CD8-positive, alpha-beta memory T cell (primary cell): ENCODE results near the gene TMEM82. TPM values are rescaled to one million over a fixed set of nuclear protein-coding genes. Genes with fewer than 3 reads are reported as not detected.

ENCODE experiments used
- CTCF ChIA-PET: fragments of 350-600 bp; sonication (Branson Sonifier 250); formaldehyde crosslinking; loops from one replicate; lab custom pipeline; 2021; ENCODE audit warnings: antibody characterized with exemption; lab: Charles Lee
- POLR2A ChIA-PET: fragments of 350-600 bp; sonication (Branson Sonifier 250); formaldehyde crosslinking; loops from one replicate; lab custom pipeline; 2021; ENCODE audit warnings: antibody characterized with exemption; lab: Charles Lee
- DNase-seq, 5 donors: peaks; one replicate each; pipeline versions ENCODE4 v3.0.0 to v3.0.0-alpha.2; 2020 to 2022; ENCODE audit warnings: mixed read lengths in 1 of 5
- H3K27ac ChIP-seq: one replicate; pipeline ENCODE4 v1.7.0; 2013; ENCODE audit warnings: low read depth, mild to moderate bottlenecking, low read length, moderate library complexity
- H3K27me3 ChIP-seq: 2 replicates; pipeline ENCODE4 v1.7.0; 2013; ENCODE audit warnings: low read length, mild to moderate bottlenecking; ENCODE audit not compliant: insufficient read depth, poor library complexity, severe bottlenecking
- H3K36me3 ChIP-seq: 2 replicates; pipeline ENCODE4 v1.7.0; 2013; ENCODE audit warnings: mild to moderate bottlenecking, low read length, moderate library complexity; ENCODE audit not compliant: insufficient read depth
- H3K4me1 ChIP-seq: 2 replicates; pipeline ENCODE4 v1.7.0; 2013; ENCODE audit warnings: mild to moderate bottlenecking, low read length, moderate library complexity; ENCODE audit not compliant: insufficient read depth
- H3K4me3 ChIP-seq: 2 replicates; pipeline ENCODE4 v1.7.0; 2013; ENCODE audit warnings: mild to moderate bottlenecking, low read length
- H3K9me3 ChIP-seq: 2 replicates; pipeline ENCODE4 v1.7.0; 2013; ENCODE audit warnings: mild to moderate bottlenecking, low read length
- H3K27ac Mint-ChIP-seq, 8 donors: one replicate each; pipeline ENCODE4 v1.8.0; 2020 to 2021; ENCODE audit warnings: mixed read lengths in 8 of 8, mild to moderate bottlenecking in 6 of 8, inconsistent platforms in 3 of 8, moderate library complexity in 3 of 8
- H3K27me3 Mint-ChIP-seq, 2 donors: one replicate each; pipeline ENCODE4 v1.8.0; 2020 to 2021; ENCODE audit warnings: mixed read lengths in 2 of 2, mild to moderate bottlenecking in 1 of 2, moderate library complexity in 1 of 2
- H3K36me3 Mint-ChIP-seq, 3 donors: one replicate each; pipeline ENCODE4 v1.8.0; 2020 to 2021; ENCODE audit warnings: mixed read lengths in 3 of 3, inconsistent platforms in 1 of 3, mild to moderate bottlenecking in 1 of 3
- H3K4me1 Mint-ChIP-seq, 3 donors: one replicate each; pipeline ENCODE4 v1.8.0; 2020 to 2021; ENCODE audit warnings: mixed read lengths in 3 of 3, inconsistent platforms in 1 of 3, mild to moderate bottlenecking in 1 of 3
- H3K4me3 Mint-ChIP-seq, 7 donors: one replicate each; pipeline ENCODE4 v1.8.0; 2020 to 2021; ENCODE audit warnings: mixed read lengths in 7 of 7, mild to moderate bottlenecking in 6 of 7, moderate library complexity in 4 of 7, inconsistent platforms in 2 of 7
- H3K9me3 Mint-ChIP-seq, 5 donors: one replicate each; pipeline ENCODE4 v1.8.0; 2020 to 2022; ENCODE audit warnings: mixed read lengths in 5 of 5, mild to moderate bottlenecking in 3 of 5, moderate library complexity in 2 of 5, inconsistent platforms in 1 of 5
- polyA plus RNA-seq: library from polyadenylated mRNA; unstranded; fragments of 300-500 nt; fragmentation: Illumina TruSeq; gene quantifications from one replicate; pipeline ENCODE4 v1.2.3, GENCODE V29; 2021
- total RNA-seq, 2 experiments: library from RNA; stranded (reverse); gene quantifications; one replicate each; pipeline ENCODE4 v1.2.3, GENCODE V29; 2021

TMEM82 gene
- total and polyA plus RNA-seq, 3 experiments from 2014 or later = not detected

DNA sequence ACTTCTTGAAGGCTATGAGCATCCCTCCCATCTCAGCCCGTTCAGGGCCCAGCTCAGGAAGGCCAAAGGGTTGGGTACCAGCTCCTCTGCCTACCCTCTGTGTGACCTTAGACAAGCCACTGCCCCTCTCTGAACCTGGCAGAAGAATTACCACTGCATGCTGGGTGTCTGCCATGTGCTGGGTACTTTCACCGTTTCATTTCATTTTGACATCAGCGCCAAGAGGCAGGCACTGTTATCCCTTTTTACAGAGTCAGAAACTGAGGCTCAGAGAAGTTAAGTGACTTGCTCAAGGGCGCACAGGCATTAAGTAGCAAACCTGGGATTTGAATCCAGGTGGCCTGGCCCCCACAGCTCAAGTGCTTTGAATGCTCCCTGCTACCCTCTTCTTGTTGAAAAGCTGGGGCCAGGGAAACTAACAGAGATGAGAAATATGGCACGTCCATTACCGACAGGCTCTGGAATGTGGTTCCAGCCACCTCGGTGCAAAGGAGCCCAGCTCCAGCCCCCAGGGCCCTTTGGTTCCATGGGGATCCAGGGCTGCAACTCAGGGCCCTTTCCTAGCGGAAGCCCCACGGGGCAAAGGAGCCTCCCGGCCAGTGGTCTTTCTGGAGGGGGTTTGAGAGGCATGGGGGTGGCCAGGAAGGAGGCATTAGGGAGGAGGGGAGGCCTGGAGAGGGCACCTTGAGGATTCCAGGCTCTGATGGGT is 6.5 kb downstream of the TMEM82 start:
- Mint-ChIP-seq H3K4me1 (no peaks in the 10 kb centered on the region), H3K9me3 (no peaks in the 10 kb centered on the region), H3K27ac (no peak overlapping the region), H3K36me3 (no peaks in the 10 kb centered on the region), H3K4me3 (no peak overlapping the region), H3K27me3 (peaks cover 5 to 12% of the 10 kb centered on the region in 2 donors)
- CTCF ChIA-PET = no interaction called here
- H3K4me1 ChIP-seq = no peaks in the 10 kb centered on the region
- H3K9me3 ChIP-seq = no peaks in the 10 kb centered on the region
- H3K4me3 ChIP-seq = no peak overlapping the region
- H3K27me3 ChIP-seq = no peaks in the 10 kb centered on the region
- no peak for DNase-seq
- H3K36me3 ChIP-seq = no peaks in the 10 kb centered on the region
- no peak overlapping the region for H3K27ac ChIP-seq
- POLR2A ChIA-PET = no interaction called here

DNA sequence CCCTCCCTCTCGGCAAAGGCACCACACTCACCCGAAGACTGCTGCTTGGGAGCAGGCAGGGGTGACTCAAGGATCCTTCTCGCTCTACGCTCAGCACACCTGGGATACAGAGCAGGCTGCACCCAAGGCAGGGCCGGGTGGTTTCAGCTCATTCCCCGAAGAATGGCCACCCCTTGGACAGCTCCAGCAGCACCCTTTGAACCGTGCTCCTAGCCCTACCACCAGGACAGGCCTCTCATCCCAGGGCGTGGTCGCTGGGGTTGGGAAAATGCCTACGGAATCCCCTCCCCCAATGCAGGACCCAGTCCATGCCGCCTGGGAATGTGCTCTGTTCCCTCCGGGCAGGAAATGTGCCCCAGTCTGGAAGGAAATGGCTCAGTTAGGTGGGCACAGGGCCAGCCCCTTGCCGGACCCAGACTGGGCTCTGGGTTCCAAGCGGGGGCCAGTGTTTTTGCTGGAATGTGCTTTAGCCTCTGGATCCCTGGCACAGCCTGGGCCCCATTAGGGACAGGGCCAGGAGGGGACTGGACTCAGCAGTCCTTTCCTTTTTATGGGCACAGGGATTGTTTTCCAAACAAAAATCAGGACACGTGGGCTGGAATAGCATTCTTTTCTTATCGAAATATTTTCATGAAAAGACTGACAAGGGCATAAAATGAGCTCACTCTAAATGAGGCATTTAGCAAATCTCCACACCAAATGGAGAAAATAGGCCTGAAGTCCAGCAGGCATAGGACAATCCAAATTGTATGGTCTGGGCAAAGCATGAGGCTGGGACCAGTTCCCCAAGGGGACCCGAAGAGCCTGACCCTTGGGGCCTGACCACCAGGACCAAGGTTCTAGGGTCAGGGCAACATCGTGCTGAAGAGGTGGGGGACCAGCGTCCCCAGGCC is 7.3 kb downstream of the TMEM82 start:
- H3K9me3 Mint-ChIP-seq = no peaks in the 10 kb centered on the region
- H3K4me1 ChIP-seq = no peaks in the 10 kb centered on the region

DNA sequence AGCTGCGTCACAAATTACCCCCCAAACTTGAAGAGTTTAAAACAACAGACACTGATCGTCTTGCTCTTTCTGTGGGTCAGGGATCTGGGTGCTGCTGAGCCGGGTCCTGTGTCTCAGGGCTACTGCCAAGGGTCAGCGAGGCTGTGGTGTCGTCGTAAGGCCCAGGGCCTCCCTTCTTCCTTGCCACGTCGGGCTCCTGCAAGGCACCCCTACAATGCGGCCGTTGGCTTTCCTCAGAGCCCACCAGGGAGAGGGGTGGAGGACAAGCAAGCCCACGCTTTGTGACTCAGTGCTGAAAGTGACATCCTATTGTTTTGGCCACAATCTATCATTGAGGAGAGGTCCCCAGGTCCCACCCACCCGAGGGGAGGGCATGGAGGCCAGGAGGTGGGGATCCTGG is 8.6 kb downstream of the TMEM82 start:
- DNase-seq = no peak
- peaks cover 0 to 6% (median 0%) of the 10 kb centered on the region in 3 donors for H3K36me3 Mint-ChIP-seq
- peaks cover 11 to 21% of the 10 kb centered on the region in 2 donors for H3K27me3 Mint-ChIP-seq
- H3K4me1 Mint-ChIP-seq = no peaks in the 10 kb centered on the region
- Histone ChIP-seq H3K27me3 (no peaks in the 10 kb centered on the region), H3K4me1 (no peaks in the 10 kb centered on the region), H3K4me3 (no peak overlapping the region), H3K36me3 (no peaks in the 10 kb centered on the region), H3K9me3 (no peaks in the 10 kb centered on the region), H3K27ac (no peak overlapping the region)
- ChIA-PET POLR2A (no interaction called here), CTCF (interaction anchor here (1.2 kb wide), 1 partner anchor 10 kb away, joined by 3 read pairs; no protein-coding TSS in a partner anchor)
- H3K27ac Mint-ChIP-seq = no peak overlapping the region
- peaks cover 0 to 5% (median 0%) of the 10 kb centered on the region in 5 donors for H3K9me3 Mint-ChIP-seq
- H3K4me3 Mint-ChIP-seq = no peak overlapping the region

More for the DNA sequence above, 7.3 kb downstream of the TMEM82 start:
- ChIA-PET CTCF (interaction anchor here (1.2 kb wide), 1 partner anchor 9 kb away, joined by 3 read pairs; no protein-coding TSS in a partner anchor), POLR2A (no interaction called here)
- H3K4me3 ChIP-seq = no peak overlapping the region
- Mint-ChIP-seq H3K27me3 (peaks cover 5 to 12% of the 10 kb centered on the region in 2 donors), H3K4me1 (no peaks in the 10 kb centered on the region), H3K36me3 (no peaks in the 10 kb centered on the region), H3K27ac (no peak overlapping the region), H3K4me3 (no peak overlapping the region)
- no peaks in the 10 kb centered on the region for H3K9me3 ChIP-seq
- no peaks in the 10 kb centered on the region for H3K36me3 ChIP-seq
- H3K27me3 ChIP-seq = no peaks in the 10 kb centered on the region
- no peak for DNase-seq
- no peak overlapping the region for H3K27ac ChIP-seq

DNA sequence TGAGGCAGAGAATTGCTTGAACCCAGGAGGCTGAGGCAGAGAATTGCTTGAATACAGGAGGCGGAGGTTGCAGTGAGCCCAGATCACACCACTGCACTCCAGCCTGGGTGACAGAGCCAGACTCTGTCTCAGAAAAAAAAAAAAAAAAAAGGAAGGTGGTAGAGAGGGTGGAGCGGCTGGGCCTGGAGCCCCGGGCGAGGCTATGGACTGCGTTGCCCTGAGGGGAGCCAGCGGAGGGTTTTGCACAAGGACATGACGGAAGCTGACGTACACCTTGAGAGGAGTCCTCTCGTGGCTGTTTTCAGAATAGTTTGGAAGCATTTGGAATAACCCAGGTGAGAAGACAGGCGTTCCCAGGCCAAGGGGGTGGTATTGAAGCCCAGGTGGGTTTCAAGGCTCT is 9.4 kb downstream of the TMEM82 start:
- H3K9me3 ChIP-seq = no peaks in the 10 kb centered on the region
- no peak overlapping the region for H3K4me3 Mint-ChIP-seq
- peaks cover 11 to 28% of the 10 kb centered on the region in 2 donors for H3K27me3 Mint-ChIP-seq
- CTCF ChIA-PET = no interaction called here
- peaks cover 0 to 10% (median 0%) of the 10 kb centered on the region in 3 donors for H3K36me3 Mint-ChIP-seq
- H3K27ac Mint-ChIP-seq = no peak overlapping the region
- H3K4me1 Mint-ChIP-seq = peaks cover 5 to 7% (median 5%) of the 10 kb centered on the region in 3 donors
- H3K4me3 ChIP-seq = no peak overlapping the region
- H3K36me3 ChIP-seq = no peaks in the 10 kb centered on the region
- H3K27me3 ChIP-seq = peaks cover 8% of the 10 kb centered on the region
- H3K9me3 Mint-ChIP-seq = peaks cover 0 to 5% (median 0%) of the 10 kb centered on the region in 5 donors
- no peak for DNase-seq
- peaks cover 7% of the 10 kb centered on the region for H3K4me1 ChIP-seq
- H3K27ac ChIP-seq = no peak overlapping the region
- POLR2A ChIA-PET = no interaction called here

DNA sequence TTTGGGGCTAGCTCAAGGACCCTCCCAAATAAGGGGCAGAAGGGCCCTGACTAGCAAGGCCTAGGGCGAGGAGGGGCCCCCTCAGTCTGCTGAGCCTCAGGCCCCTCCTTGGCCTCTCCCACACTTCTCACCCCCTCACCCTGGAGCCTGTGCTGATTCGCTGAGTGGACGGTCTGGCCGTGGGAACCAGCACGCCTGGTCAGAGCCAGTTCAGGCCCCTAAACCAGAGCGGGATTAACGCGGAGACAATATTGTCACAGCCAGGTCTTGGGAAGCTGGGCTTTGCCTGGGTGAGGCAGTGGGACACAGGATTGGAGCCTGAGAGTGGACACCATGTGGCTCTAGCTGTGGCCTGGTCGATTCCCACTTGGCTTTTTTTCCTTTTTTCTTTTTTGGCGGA is 11.5 kb downstream of the TMEM82 start:
- Mint-ChIP-seq H3K27ac (no peak overlapping the region), H3K4me3 (no peak overlapping the region), H3K27me3 (peaks cover 21 to 42% of the 10 kb centered on the region in 2 donors), H3K9me3 (peaks cover 0 to 5% (median 0%) of the 10 kb centered on the region in 5 donors), H3K36me3 (peaks cover 0 to 10% (median 0%) of the 10 kb centered on the region in 3 donors), H3K4me1 (peaks cover 5 to 19% (median 11%) of the 10 kb centered on the region in 3 donors)
- DNase-seq = no peak
- Histone ChIP-seq H3K36me3 (no peaks in the 10 kb centered on the region), H3K9me3 (no peaks in the 10 kb centered on the region), H3K27ac (no peak overlapping the region), H3K4me1 (peaks cover 10% of the 10 kb centered on the region), H3K4me3 (no peak overlapping the region), H3K27me3 (peaks cover 18% of the 10 kb centered on the region)
- ChIA-PET CTCF (no interaction called here), POLR2A (interaction anchor here (0.6 kb wide), 1 partner anchor 60 kb away, joined by 3 read pairs; no protein-coding TSS in a partner anchor)

DNA sequence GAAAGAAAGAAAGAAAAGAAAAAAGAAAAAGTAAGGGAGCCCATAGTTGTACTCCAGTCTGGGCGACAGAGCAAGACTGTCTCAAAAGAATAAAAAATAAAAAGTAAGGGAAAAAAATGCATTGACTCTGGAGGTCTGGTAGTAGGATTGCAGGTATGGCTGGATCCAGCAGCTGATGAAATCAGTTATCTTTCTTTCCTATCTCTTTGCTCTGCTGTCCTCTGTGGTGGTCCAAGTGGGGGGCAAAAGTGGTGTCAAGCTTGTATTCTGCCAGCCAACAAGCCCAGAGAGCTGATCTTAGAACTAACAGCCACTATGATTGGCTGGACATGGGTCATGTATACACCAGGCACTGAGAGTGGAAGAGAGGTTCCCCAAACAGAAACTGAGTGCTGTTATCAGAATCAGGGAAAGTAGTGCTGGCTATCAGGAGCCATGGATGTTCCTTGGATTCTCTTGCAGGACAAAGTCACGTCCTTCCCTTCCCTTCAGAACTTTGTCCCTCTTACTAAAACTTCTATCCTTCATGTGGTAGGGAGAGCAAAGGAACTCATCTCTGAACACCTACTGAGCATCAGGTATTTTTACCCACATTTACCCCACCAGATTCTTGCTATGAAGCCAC is 12.8 kb downstream of the TMEM82 start:
- DNase-seq = no peak
- Histone ChIP-seq H3K36me3 (no peaks in the 10 kb centered on the region), H3K4me3 (no peak overlapping the region), H3K27ac (no peak overlapping the region), H3K27me3 (peaks cover 24% of the 10 kb centered on the region), H3K4me1 (peaks cover 10% of the 10 kb centered on the region), H3K9me3 (no peaks in the 10 kb centered on the region)
- Mint-ChIP-seq H3K4me1 (peaks cover 5 to 24% (median 12%) of the 10 kb centered on the region in 3 donors), H3K36me3 (peaks cover 0 to 10% (median 0%) of the 10 kb centered on the region in 3 donors), H3K27me3 (peaks cover 25 to 49% of the 10 kb centered on the region in 2 donors), H3K27ac (no peak overlapping the region), H3K4me3 (no peak overlapping the region), H3K9me3 (peaks cover 0 to 5% (median 0%) of the 10 kb centered on the region in 5 donors)
- ChIA-PET CTCF (interaction anchor here (0.6 kb wide), 1 partner anchor 445 kb away, joined by 3 read pairs; no protein-coding TSS in a partner anchor), POLR2A (no interaction called here)

DNA sequence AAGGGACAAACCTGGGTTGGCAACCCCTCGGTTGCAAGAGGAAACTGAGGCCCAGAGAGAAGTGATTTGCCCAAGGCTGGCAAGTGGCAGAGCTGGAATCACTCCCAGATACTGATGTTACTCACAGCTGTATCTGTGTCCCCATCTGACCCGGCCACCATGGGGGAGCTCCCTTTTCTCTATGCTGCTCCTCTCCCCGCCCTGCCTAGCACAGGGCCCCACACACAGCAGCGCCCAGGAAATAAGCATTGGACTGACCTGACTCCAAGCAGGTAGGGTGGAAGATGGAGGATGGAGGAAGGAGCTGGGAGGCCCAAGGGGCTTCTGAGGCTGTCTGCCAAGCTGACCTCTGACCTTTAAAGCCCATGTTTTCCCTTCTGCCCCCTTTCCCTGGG is 13.3 kb downstream of the TMEM82 start:
- no peak overlapping the region for H3K4me3 Mint-ChIP-seq
- no peak overlapping the region for H3K27ac Mint-ChIP-seq
- H3K36me3 Mint-ChIP-seq = peaks cover 0 to 10% (median 0%) of the 10 kb centered on the region in 3 donors
- CTCF ChIA-PET = interaction anchor here (0.6 kb wide), 1 partner anchor 444 kb away, joined by 3 read pairs; no protein-coding TSS in a partner anchor
- peaks cover 5 to 24% (median 12%) of the 10 kb centered on the region in 3 donors for H3K4me1 Mint-ChIP-seq
- H3K4me3 ChIP-seq = no peak overlapping the region
- no peak for DNase-seq
- H3K27ac ChIP-seq = no peak overlapping the region
- H3K9me3 ChIP-seq = no peaks in the 10 kb centered on the region
- H3K4me1 ChIP-seq = peaks cover 10% of the 10 kb centered on the region
- no peaks in the 10 kb centered on the region for H3K36me3 ChIP-seq
- peaks cover 0 to 5% (median 0%) of the 10 kb centered on the region in 5 donors for H3K9me3 Mint-ChIP-seq
- peaks cover 28 to 49% of the 10 kb centered on the region in 2 donors for H3K27me3 Mint-ChIP-seq
- H3K27me3 ChIP-seq = peaks cover 24% of the 10 kb centered on the region
- POLR2A ChIA-PET = interaction anchor here (0.6 kb wide), 1 partner anchor 16 kb away, joined by 3 read pairs; no protein-coding TSS in a partner anchor
